ENCODE data around the gene SEMA4D. TPM values are rescaled to one million over a fixed set of nuclear protein-coding genes. Genes with fewer than 3 reads are reported as not detected.
A peak's percentile ranks its signal among the peaks of the same experiment; 100 is the strongest.

SEMA4D gene
- total and polyA plus RNA-seq, 2 of the 13 experiments (the other 11 are each of a cell fraction or from before 2014, with no cell fraction given) = 0.13 to 0.16 TPM

- no peak for TF ChIP-seq ARNTL (CRISPR knock-in tag; IDR thresholded peaks at IDR 0.05)
- no peak for TF ChIP-seq BCL6 (CRISPR knock-in tag; IDR thresholded peaks at IDR 0.05)
- TF ChIP-seq SP4 (CRISPR knock-in tag; IDR thresholded peaks at IDR 0.05) = no peak
- no peak for TF ChIP-seq BRD4 (CRISPR knock-in tag; IDR thresholded peaks at IDR 0.05)
- no peak for TF ChIP-seq TEAD2 (CRISPR knock-in tag; IDR thresholded peaks at IDR 0.05)
- no peak for TF ChIP-seq ZNF775 (CRISPR knock-in tag; IDR thresholded peaks at IDR 0.05; ENCODE audit: borderline replicate concordance)
- peak; percentile 34; the same call in 1 of the 2 replicates for TF ChIP-seq ZNF605 (CRISPR knock-in tag; IDR thresholded peaks at IDR 0.05)
- TF ChIP-seq ZNF746 (CRISPR knock-in tag; IDR thresholded peaks at IDR 0.05) = no peak
- TF ChIP-seq, protein P1, sequence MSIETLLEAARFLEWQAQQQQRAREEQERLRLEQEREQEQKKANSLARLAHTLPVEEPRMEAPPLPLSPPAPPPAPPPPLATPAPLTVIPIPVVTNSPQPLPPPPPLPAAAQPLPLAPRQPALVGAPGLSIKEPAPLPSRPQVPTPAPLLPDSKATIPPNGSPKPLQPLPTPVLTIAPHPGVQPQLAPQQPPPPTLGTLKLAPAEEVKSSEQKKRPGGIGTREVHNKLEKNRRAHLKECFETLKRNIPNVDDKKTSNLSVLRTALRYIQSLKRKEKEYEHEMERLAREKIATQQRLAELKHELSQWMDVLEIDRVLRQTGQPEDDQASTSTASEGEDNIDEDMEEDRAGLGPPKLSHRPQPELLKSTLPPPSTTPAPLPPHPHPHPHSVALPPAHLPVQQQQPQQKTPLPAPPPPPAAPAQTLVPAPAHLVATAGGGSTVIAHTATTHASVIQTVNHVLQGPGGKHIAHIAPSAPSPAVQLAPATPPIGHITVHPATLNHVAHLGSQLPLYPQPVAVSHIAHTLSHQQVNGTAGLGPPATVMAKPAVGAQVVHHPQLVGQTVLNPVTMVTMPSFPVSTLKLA (IDR thresholded peaks at IDR 0.05) = no peak
- TF ChIP-seq TERF1 (CRISPR knock-in tag; IDR thresholded peaks at IDR 0.05) = no peak
- TF ChIP-seq IRX3 (CRISPR knock-in tag; IDR thresholded peaks at IDR 0.05; ENCODE audit: borderline replicate concordance, low read depth) = no peak
- TF ChIP-seq RFXAP (CRISPR knock-in tag; IDR thresholded peaks at IDR 0.05; ENCODE audit: borderline replicate concordance) = 0 out of 2 replicates have a peak, but pooled peaks have one; percentile 1
- TF ChIP-seq ZNF335 (CRISPR knock-in tag; IDR thresholded peaks at IDR 0.05) = no peak
- TF ChIP-seq ZFYVE20 (CRISPR knock-in tag; IDR thresholded peaks at IDR 0.05; ENCODE audit: borderline replicate concordance, low read depth) = no peak
- no peak for TF ChIP-seq MIXL1 (CRISPR knock-in tag; IDR thresholded peaks at IDR 0.05)
- TF ChIP-seq U2AF1 (optimal IDR thresholded peaks at IDR 0.05; ENCODE audit: low read depth, low read length) = no peak
- TF ChIP-seq CEBPB (IDR thresholded peaks at IDR 0.05; ENCODE audit: borderline replicate concordance, low read depth, low read length) = no peak
These were observed 146.2 kb downstream of the SEMA4D start (continued) for GRCh38 chr9:89351584-89352300.
